ENCODE results near the gene TBC1D24. TPM values are rescaled to one million over a fixed set of nuclear protein-coding genes. Genes with fewer than 3 reads are reported as not detected.
"Not testable (repeated sequence)": the region's sequence is repeated elsewhere in the genome, so short reads cannot be mapped to it uniquely, and the experiment has no call there.

Gene TBC1D24
- total RNA-seq (2014; rRNA removed; shearing (Covaris generic)), result 14.8 and 19.2 TPM in 2 replicates

GRCh38 chr16:2474877-2475412, at the start of gene TBC1D24:
TSS of gene TBC1D24 (plus strand) at chr16:2475127. CDS start at chr16:2496149, 21,022 bp downstream.
- DNase-seq (ENCODE audit: low read depth), result peak; percentile 79

- DNase-seq (ENCODE audit: low read depth), result no peak
Observed at GRCh38 chr16:2425825-2426430, 49.0 kb upstream of the TBC1D24 start.

- peak; percentile 34 for DNase-seq (ENCODE audit: low read depth)
Observed at GRCh38 chr16:2426941-2427361, 48.0 kb upstream of the TBC1D24 start.

GRCh38 chr16:2427526-2427925, 47.4 kb upstream of the TBC1D24 start:
- DNase-seq (ENCODE audit: low read depth), result no peak

GRCh38 chr16:2428051-2428783, 46.7 kb upstream of the TBC1D24 start:
- DNase-seq (ENCODE audit: low read depth), result peak; percentile 27

- no peak for DNase-seq (ENCODE audit: low read depth)
Observed at GRCh38 chr16:2428784-2429033, 46.2 kb upstream of the TBC1D24 start.

GRCh38 chr16:2429034-2429770, 45.7 kb upstream of the TBC1D24 start, which contains the start of gene CCNF:
TSS of gene CCNF (plus strand) at chr16:2429447. CDS start at chr16:2429482, 35 bp downstream.
- peak; percentile 92 for DNase-seq (ENCODE audit: low read depth)

GRCh38 chr16:2429771-2430663, 44.9 kb upstream of the TBC1D24 start:
- peak; percentile 37 for DNase-seq (ENCODE audit: low read depth)

- DNase-seq (ENCODE audit: low read depth), result no peak
Observed at GRCh38 chr16:2432286-2432685, 42.6 kb upstream of the TBC1D24 start.

GRCh38 chr16:2432801-2433505, 42.0 kb upstream of the TBC1D24 start:
- DNase-seq (ENCODE audit: low read depth), result no peak

- not testable (repeated sequence) for DNase-seq (ENCODE audit: low read depth)
Observed at GRCh38 chr16:2435236-2435635, 39.7 kb upstream of the TBC1D24 start.

GRCh38 chr16:2436110-2436509, 38.8 kb upstream of the TBC1D24 start:
- DNase-seq (ENCODE audit: low read depth), result no peak

GRCh38 chr16:2437032-2437790, 37.7 kb upstream of the TBC1D24 start:
- DNase-seq (ENCODE audit: low read depth), result no peak

GRCh38 chr16:2438121-2438520, 36.8 kb upstream of the TBC1D24 start:
- DNase-seq (ENCODE audit: low read depth), result no peak

GRCh38 chr16:2439598-2439997, 35.3 kb upstream of the TBC1D24 start:
- DNase-seq (ENCODE audit: low read depth), result no peak

GRCh38 chr16:2441143-2441804, 33.7 kb upstream of the TBC1D24 start:
- not testable (repeated sequence) for DNase-seq (ENCODE audit: low read depth)

GRCh38 chr16:2443555-2443954, 31.4 kb upstream of the TBC1D24 start:
- DNase-seq (ENCODE audit: low read depth), result no peak

- DNase-seq (ENCODE audit: low read depth), result no peak
Observed at GRCh38 chr16:2447920-2448583, 26.9 kb upstream of the TBC1D24 start.

- DNase-seq (ENCODE audit: low read depth), result no peak
Observed at GRCh38 chr16:2449118-2449517, 25.8 kb upstream of the TBC1D24 start.

All from M059J (cell line).